ENCODE results near the gene PARP14. TPM values are rescaled to one million over a fixed set of nuclear protein-coding genes. Genes with fewer than 3 reads are reported as not detected.

PARP14 gene
- total and polyA plus RNA-seq, 2 donors (not counting 3 experiments of a cell fraction or from before 2014, with no cell fraction given): 19.7 to 41.5 TPM

DNA sequence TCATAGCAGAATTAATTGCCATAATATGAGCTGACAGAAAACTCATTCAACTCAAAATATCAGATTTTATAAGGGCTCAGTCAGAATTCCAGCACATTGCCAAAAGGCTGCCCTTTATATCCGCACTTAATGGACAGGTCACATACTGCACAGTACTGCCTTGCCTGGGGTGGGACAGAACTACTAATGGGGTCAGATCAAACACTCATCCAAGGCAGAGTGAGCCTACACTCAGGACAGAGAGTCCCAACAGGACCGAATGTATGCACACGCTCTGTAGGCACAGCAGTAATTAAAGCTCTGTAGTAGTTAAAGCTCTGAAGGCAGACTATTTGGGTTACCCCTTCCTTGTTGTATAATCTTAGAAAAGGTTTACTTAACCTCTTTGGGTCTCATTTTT is 85.8 kb downstream of the PARP14 start:
- intact Hi-C loops (cut with micrococcal nuclease) (no loop called here), dilution Hi-C loops (cut with MboI; ENCODE audit: extremely low pct_ligation_motif_present, low sequenced_read_pairs) (no loop called here)
- no peaks in the 10 kb centered on the region for H3K36me3 ChIP-seq (ENCODE audit: control insufficient read depth in 2 of 2, extremely low read depth in 1 of 2, insufficient read depth in 2 of 2, low read length in 2 of 2)
- no peaks in the 10 kb centered on the region for H3K79me2 ChIP-seq (ENCODE audit: control insufficient read depth, insufficient read depth, low read length)
- H3K27me3 ChIP-seq (ENCODE audit: control insufficient read depth in 2 of 2, insufficient read depth in 2 of 2, low read length in 2 of 2): no peaks in the 10 kb centered on the region
- CTCF ChIA-PET: no interaction called here
- no TSS peak for BruUV-seq (replicated peaks)
- no peaks in the 10 kb centered on the region for H3K9me3 ChIP-seq (replicated peaks; ENCODE audit: control insufficient read depth, insufficient read depth, low read length)
- H2AFZ ChIP-seq (ENCODE audit: low read depth, low read length): no peak overlapping the region
- FAIRE-seq (no peak), DNase-seq (ENCODE audit: low read depth, low spot score) (no peak)
- peaks cover 2% of the 10 kb centered on the region for H4K20me1 ChIP-seq (replicated peaks; ENCODE audit: control insufficient read depth, extremely low read depth, insufficient read depth, low read length)
- H3K4me3 ChIP-seq (replicated peaks in 1 of 3; ENCODE audit: insufficient read depth in 1 of 3, low read depth in 1 of 3, low read length in 3 of 3): no peak overlapping the region
- H3K4me2 ChIP-seq (ENCODE audit: insufficient read depth, low read length): no peak overlapping the region
- H3K27ac ChIP-seq (ENCODE audit: insufficient read depth, low read depth, low read length): no peak overlapping the region
- peaks cover 10% of the 10 kb centered on the region for H3K4me1 ChIP-seq (ENCODE audit: control insufficient read depth, extremely low read depth, insufficient read depth, low read length)
- no peak overlapping the region for H3K9ac ChIP-seq (replicated peaks; ENCODE audit: extremely low read depth, insufficient read depth, low read length)
- no peaks in the 10 kb centered on the region for H3K9me1 ChIP-seq (replicated peaks; ENCODE audit: control insufficient read depth, extremely low read depth, insufficient read depth, low read length)
- TF ChIP-seq, protein P1, sequence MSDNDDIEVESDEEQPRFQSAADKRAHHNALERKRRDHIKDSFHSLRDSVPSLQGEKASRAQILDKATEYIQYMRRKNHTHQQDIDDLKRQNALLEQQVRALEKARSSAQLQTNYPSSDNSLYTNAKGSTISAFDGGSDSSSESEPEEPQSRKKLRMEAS (IDR thresholded peaks at IDR 0.05; ENCODE audit: insufficient read depth, insufficient read length): no peak
- no peak for TF ChIP-seq POLR2A (IDR thresholded peaks at IDR 0.05; ENCODE audit: low read depth, low read length)
- no peak for TF ChIP-seq EZH2 (IDR thresholded peaks at IDR 0.05; ENCODE audit: borderline replicate concordance, low read depth, low read length, severe bottlenecking)
- TF ChIP-seq FOS (IDR thresholded peaks at IDR 0.05; ENCODE audit: borderline replicate concordance, insufficient read depth, low read length): no peak
- TF ChIP-seq MYC (IDR thresholded peaks at IDR 0.05; ENCODE audit: low read depth, low read length): no peak
- no peak for TF ChIP-seq POLR2AphosphoS5 (IDR thresholded peaks at IDR 0.05; ENCODE audit: insufficient read depth, low read depth, low read length)
- TF ChIP-seq GATA2 (IDR thresholded peaks at IDR 0.05; ENCODE audit: insufficient read depth, insufficient read length, low read depth, low read length): no peak
- TF ChIP-seq, protein P2, sequence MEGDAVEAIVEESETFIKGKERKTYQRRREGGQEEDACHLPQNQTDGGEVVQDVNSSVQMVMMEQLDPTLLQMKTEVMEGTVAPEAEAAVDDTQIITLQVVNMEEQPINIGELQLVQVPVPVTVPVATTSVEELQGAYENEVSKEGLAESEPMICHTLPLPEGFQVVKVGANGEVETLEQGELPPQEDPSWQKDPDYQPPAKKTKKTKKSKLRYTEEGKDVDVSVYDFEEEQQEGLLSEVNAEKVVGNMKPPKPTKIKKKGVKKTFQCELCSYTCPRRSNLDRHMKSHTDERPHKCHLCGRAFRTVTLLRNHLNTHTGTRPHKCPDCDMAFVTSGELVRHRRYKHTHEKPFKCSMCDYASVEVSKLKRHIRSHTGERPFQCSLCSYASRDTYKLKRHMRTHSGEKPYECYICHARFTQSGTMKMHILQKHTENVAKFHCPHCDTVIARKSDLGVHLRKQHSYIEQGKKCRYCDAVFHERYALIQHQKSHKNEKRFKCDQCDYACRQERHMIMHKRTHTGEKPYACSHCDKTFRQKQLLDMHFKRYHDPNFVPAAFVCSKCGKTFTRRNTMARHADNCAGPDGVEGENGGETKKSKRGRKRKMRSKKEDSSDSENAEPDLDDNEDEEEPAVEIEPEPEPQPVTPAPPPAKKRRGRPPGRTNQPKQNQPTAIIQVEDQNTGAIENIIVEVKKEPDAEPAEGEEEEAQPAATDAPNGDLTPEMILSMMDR (IDR thresholded peaks at IDR 0.05; ENCODE audit: extremely low read depth in 1 of 2, insufficient read depth in 1 of 2, low read depth in 1 of 2, low read length in 2 of 2): no peak
- no peak for TF ChIP-seq JUN (IDR thresholded peaks at IDR 0.05; ENCODE audit: borderline replicate concordance, insufficient read depth, insufficient read length, low read depth)
- POLR2A ChIA-PET: no interaction called here

Data from endothelial cell of umbilical vein (primary cell).